HG03342 (cell line): ENCODE measurements around the gene MAPK1.

Experiments
- ATAC-seq: cut with Tn5 transposase; IDR thresholded peaks from one replicate; pipeline ENCODE4 v1.9.1; 2021; ENCODE audit warnings: mild to moderate bottlenecking, moderate library complexity; ENCODE audit not compliant: unreplicated experiment

The MAPK1 gene

GRCh38 chr22:21709688-21710087 is 157.8 kb downstream of the MAPK1 start:
- ATAC-seq = no peak

- ATAC-seq = no peak
Measured at GRCh38 chr22:21708960-21709359, 158.5 kb downstream of the MAPK1 start.

GRCh38 chr22:21707677-21708076 is 159.8 kb downstream of the MAPK1 start:
- no peak for ATAC-seq
